Breast epithelium (tissue), 3 donors: Measurements from ENCODE around the gene TMED6.

Experiments used
- POLR2AphosphoS5 ChIP-seq, 3 donors: sonication (generic); formaldehyde crosslinking; IDR thresholded peaks; one replicate each; pipeline ENCODE4 v1.6.1; 2017; ENCODE audit warnings: antibody characterized with exemption in 3 of 3
- TF ChIP-seq, protein P1 (sequence below), 3 donors: fragments of 450-650 bp; IDR thresholded peaks; one replicate each; pipeline ENCODE4 v1.5.1; 2016 to 2017; ENCODE audit warnings: antibody characterized with exemption in 3 of 3, mild to moderate bottlenecking in 3 of 3, moderate library complexity in 3 of 3

DNA sequence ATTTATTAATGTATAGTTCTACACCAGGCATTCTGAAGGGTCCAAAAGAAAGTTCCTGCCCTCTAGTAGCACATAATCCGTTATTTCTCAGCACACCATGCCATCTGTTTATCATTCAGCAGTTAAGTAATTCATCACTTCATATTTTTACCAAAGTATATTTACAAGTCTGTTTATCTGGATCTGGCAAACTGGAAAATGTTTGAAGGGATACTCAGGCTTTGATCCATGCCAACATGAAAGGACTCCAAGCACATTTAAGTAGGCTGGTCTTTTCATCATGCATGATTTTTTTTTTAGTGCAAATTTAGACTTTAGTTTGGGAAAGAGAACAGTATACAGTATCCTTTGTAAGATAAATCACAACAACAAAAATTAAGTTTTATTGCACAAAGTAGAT is 44.5 kb downstream of the TMED6 start:
- TF ChIP-seq, protein P1, sequence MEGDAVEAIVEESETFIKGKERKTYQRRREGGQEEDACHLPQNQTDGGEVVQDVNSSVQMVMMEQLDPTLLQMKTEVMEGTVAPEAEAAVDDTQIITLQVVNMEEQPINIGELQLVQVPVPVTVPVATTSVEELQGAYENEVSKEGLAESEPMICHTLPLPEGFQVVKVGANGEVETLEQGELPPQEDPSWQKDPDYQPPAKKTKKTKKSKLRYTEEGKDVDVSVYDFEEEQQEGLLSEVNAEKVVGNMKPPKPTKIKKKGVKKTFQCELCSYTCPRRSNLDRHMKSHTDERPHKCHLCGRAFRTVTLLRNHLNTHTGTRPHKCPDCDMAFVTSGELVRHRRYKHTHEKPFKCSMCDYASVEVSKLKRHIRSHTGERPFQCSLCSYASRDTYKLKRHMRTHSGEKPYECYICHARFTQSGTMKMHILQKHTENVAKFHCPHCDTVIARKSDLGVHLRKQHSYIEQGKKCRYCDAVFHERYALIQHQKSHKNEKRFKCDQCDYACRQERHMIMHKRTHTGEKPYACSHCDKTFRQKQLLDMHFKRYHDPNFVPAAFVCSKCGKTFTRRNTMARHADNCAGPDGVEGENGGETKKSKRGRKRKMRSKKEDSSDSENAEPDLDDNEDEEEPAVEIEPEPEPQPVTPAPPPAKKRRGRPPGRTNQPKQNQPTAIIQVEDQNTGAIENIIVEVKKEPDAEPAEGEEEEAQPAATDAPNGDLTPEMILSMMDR (IDR thresholded peaks at IDR 0.05), result no peak
- TF ChIP-seq POLR2AphosphoS5 (IDR thresholded peaks at IDR 0.05), result no peak
